ENCODE results near the gene ECE1.

DNA sequence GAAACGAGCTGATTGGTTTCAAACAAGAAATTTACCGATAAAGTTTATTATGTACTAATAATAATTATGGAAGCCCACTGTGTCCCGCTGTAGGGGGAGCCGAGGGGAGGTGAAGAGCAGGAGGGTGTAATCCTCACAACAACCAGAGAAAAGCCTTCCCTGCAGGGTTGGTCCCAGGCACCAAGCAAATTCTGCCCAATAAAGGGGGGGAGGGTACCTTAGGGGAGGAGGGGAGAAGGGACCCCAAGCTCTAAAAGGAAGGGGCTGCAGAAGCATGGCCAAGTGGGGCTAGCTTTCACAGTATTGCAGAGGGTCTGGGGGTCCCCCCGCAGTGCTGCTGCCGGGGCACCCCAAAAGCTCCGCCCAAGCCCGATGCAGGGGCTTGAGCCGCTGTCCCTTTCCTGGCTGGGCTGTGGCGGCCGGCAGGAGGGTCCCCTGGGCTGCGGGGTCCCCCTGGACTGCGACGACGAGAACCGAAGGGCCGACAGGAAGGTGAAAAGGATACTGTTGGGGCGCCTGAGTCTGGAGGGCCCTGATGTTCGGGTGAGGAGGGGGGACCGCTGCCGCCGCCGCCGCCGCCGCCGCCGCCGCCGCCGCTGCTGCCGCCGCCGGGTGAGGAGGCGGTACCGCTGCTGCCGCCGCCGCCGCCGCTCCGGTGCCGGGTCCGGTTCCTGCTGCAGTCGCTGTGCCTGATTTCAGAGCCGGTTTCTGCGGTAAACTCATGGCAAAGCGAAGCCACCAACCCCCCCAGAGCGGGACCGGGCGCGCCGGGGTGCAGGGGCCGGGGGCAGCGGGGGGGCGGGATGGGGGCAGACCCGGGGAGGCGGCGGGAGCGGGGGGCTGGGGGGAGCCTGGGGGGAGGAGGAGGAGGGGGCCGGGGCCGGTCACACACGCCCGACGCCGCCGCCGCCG is 114.3 kb downstream of the ECE1 start:
- TF ChIP-seq NFE2L2 (IDR thresholded peaks at IDR 0.05; ENCODE audit: low read depth, low read length), result no peak
- TF ChIP-seq POLR2A (IDR thresholded peaks at IDR 0.05; ENCODE audit: low read depth, low read length), result no peak
- TF ChIP-seq, protein P1, sequence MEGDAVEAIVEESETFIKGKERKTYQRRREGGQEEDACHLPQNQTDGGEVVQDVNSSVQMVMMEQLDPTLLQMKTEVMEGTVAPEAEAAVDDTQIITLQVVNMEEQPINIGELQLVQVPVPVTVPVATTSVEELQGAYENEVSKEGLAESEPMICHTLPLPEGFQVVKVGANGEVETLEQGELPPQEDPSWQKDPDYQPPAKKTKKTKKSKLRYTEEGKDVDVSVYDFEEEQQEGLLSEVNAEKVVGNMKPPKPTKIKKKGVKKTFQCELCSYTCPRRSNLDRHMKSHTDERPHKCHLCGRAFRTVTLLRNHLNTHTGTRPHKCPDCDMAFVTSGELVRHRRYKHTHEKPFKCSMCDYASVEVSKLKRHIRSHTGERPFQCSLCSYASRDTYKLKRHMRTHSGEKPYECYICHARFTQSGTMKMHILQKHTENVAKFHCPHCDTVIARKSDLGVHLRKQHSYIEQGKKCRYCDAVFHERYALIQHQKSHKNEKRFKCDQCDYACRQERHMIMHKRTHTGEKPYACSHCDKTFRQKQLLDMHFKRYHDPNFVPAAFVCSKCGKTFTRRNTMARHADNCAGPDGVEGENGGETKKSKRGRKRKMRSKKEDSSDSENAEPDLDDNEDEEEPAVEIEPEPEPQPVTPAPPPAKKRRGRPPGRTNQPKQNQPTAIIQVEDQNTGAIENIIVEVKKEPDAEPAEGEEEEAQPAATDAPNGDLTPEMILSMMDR (conservative IDR thresholded peaks at IDR 0.05; ENCODE audit: low read depth, low read length), result no peak
- TF ChIP-seq FOS (IDR thresholded peaks at IDR 0.05; ENCODE audit: low read depth, low read length), result no peak
- TF ChIP-seq BHLHE40 (IDR thresholded peaks at IDR 0.05; ENCODE audit: low read depth, low read length), result no peak
- no peak for TF ChIP-seq SMC3 (IDR thresholded peaks at IDR 0.05; ENCODE audit: low read depth, low read length)
- no peak for TF ChIP-seq CEBPB (IDR thresholded peaks at IDR 0.05; ENCODE audit: low read depth, low read length)

Data from IMR-90 (cell line).